HepG2 (cell line): ENCODE data around the gene FBXL13. TPM values are rescaled to one million over a fixed set of nuclear protein-coding genes. Genes with fewer than 3 reads are reported as not detected.

Source experiments
- ATAC-seq: fragments of 200-7000 bp; cut with Tn5 transposase; 3 replicates; pipeline ENCODE4 v1.9.1; 2020; ENCODE audit warnings: mild to moderate bottlenecking, moderate library complexity
- BruUV-seq: library from RNA; stranded (reverse); fragments of 400-500 nt; replicated peaks from 2 replicates; lab custom pipeline; 2021; lab: Mats Ljungman, UMichigan
- CTCF ChIA-PET: fragments of 300-600 bp; formaldehyde crosslinking; extraction: SDS; loops from one replicate; lab custom pipeline; 2021; ENCODE audit warnings: low total read pairs, inconsistent platforms, low intra/inter-chr PET ratio; lab: Yijun Ruan, JAX
- POLR2A ChIA-PET: fragments of 350-600 bp; sonication (Branson Sonifier 250); formaldehyde crosslinking; loops from one replicate; lab custom pipeline; 2020; ENCODE audit warnings: antibody characterized with exemption, inconsistent platforms; lab: Yijun Ruan, JAX
- DNase-seq: peaks from one replicate; pipeline ENCODE4 v3.0.0-alpha.2; 2015; ENCODE audit warnings: low spot score
- FAIRE-seq: peaks from 3 replicates; lab custom pipeline; 2011; peaks lifted over from hg19 to GRCh38; lab: Jason Lieb, UNC
- H2AFZ ChIP-seq: one replicate; pipeline ENCODE4 v1.6.1; 2011; ENCODE audit warnings: low read length, inconsistent platforms
- H3K27ac ChIP-seq: fragments of 300-600 bp; 3 replicates; pipeline ENCODE4 v1.8.0; 2011; ENCODE audit warnings: mixed run types, mild to moderate bottlenecking, mixed read lengths, low read length, inconsistent platforms; ENCODE audit not compliant: insufficient read depth; ENCODE audit errors: extremely low read length
- H3K27me3 ChIP-seq, 2 experiments: fragments of 200-600 bp in 1 of 2; 2 replicates in 1 of 2; 3 replicates in 1 of 2; pipeline versions ENCODE4 v1.6.0 to v1.8.0; 2011; ENCODE audit warnings: low read length in 2 of 2, mild to moderate bottlenecking in 2 of 2, moderate library complexity in 2 of 2, inconsistent platforms in 1 of 2; ENCODE audit not compliant: insufficient read depth in 2 of 2, control insufficient read depth in 1 of 2
- H3K36me3 ChIP-seq, 2 experiments: fragments of 200-600 bp in 1 of 2; replicated peaks in 1 of 2; 2 replicates in 1 of 2; 3 replicates in 1 of 2; pipeline versions ENCODE4 v1.5.1 to v1.8.0; 2011; ENCODE audit warnings: low read length in 2 of 2, inconsistent platforms in 1 of 2; ENCODE audit not compliant: insufficient read depth in 2 of 2, control insufficient read depth in 1 of 2
- H3K4me1 ChIP-seq: 2 replicates; pipeline ENCODE4 v1.5.1; 2012; ENCODE audit warnings: low read length, inconsistent platforms; ENCODE audit not compliant: insufficient read depth
- H3K4me2 ChIP-seq: 2 replicates; pipeline ENCODE4 v1.6.0; 2011; ENCODE audit warnings: low read depth, low read length, inconsistent platforms
- H3K4me3 ChIP-seq, 3 experiments: fragments of 200-600 bp in 1 of 3; sonication (generic), shearing (Covaris generic) in 1 of 3; replicated peaks in 1 of 3; 2 replicates each; pipeline ENCODE4 v1.5.1; 2011 to 2016; ENCODE audit warnings: low read length in 3 of 3, inconsistent platforms in 2 of 3, low read depth in 2 of 3, mild to moderate bottlenecking in 2 of 3, control low read depth in 1 of 3, mixed read lengths in 1 of 3; ENCODE audit not compliant: insufficient read depth in 1 of 3
- H3K79me2 ChIP-seq: one replicate; pipeline ENCODE4 v1.6.1; 2011; ENCODE audit warnings: low read length, inconsistent platforms; ENCODE audit not compliant: insufficient read depth
- H3K9ac ChIP-seq: 2 replicates; pipeline ENCODE4 v1.6.0; 2011; ENCODE audit warnings: mild to moderate bottlenecking, low read depth, low read length, inconsistent platforms; ENCODE audit not compliant: insufficient read depth
- H3K9me3 ChIP-seq: 2 replicates; pipeline ENCODE4 v1.5.1; 2012; ENCODE audit warnings: mild to moderate bottlenecking, low read length
- H4K20me1 ChIP-seq: 2 replicates; pipeline ENCODE4 v1.6.0; 2011; ENCODE audit warnings: inconsistent platforms, mild to moderate bottlenecking, low read length, moderate library complexity; ENCODE audit not compliant: insufficient read depth
- MBNL3 ChIP-seq: fragments of 250-450 bp; sonication (Bioruptor Pico); conservative IDR thresholded peaks from 2 replicates; pipeline ENCODE4 v1.8.0; 2022; ENCODE audit warnings: mild to moderate bottlenecking, inconsistent platforms
- MED1 ChIP-seq: sonication (generic); formaldehyde crosslinking; IDR thresholded peaks from 2 replicates; pipeline ENCODE4 v1.4.0; 2020; ENCODE audit warnings: missing genetic modification reagents
- NFE2 ChIP-seq: sonication (generic); formaldehyde crosslinking; IDR thresholded peaks from 2 replicates; pipeline ENCODE4 v1.4.0; 2020; ENCODE audit warnings: missing genetic modification reagents
- RNF2 ChIP-seq: fragments of 450-650 bp; conservative IDR thresholded peaks from 2 replicates; pipeline ENCODE4 v1.6.1; 2016; ENCODE audit warnings: low read depth
- YY1 ChIP-seq: IDR thresholded peaks from 2 replicates; pipeline ENCODE4 v1.6.1; 2011; ENCODE audit warnings: low read length, low read depth, moderate library complexity, mild to moderate bottlenecking; ENCODE audit not compliant: insufficient read depth, insufficient replicate concordance
- ZNF20 ChIP-seq: sonication (generic); formaldehyde crosslinking; IDR thresholded peaks from 2 replicates; pipeline ENCODE4 v1.4.0; 2020; ENCODE audit warnings: mild to moderate bottlenecking, moderate library complexity, missing genetic modification reagents
- ZNF703 ChIP-seq: sonication (generic); formaldehyde crosslinking; IDR thresholded peaks from 2 replicates; pipeline ENCODE4 v1.5.1; 2020; ENCODE audit warnings: missing genetic modification reagents, mild to moderate bottlenecking, moderate library complexity, borderline replicate concordance
- WGBS: methylation state at CpG from one replicate; pipeline ENCODE4 v1.1.6; 2017; ENCODE audit warnings: low lambda C conversion rate; 5-methylcytosine and 5-hydroxymethylcytosine counted together
- in situ Hi-C: cut with HindIII; loops from 2 replicates; pipeline ENCODE4 v1.10.0; 2017; ENCODE audit warnings: low pct_unique_long_range_greater_than_20kb; ENCODE audit not compliant: extremely low pct_ligation_motif_present
- intact Hi-C: fragments of 100-400 bp; cut with micrococcal nuclease; formaldehyde crosslinking; loops from one replicate; pipeline ENCODE4 v1.10.0; 2022; ENCODE audit not compliant: unreplicated experiment
- polyA plus RNA-seq, 8 experiments: library from polyadenylated mRNA; depleted of rRNA in 3 of 8; stranded (reverse) in 7 of 8; unstranded in 1 of 8; fragments of >200 nt; fragmentation: Illumina TruSeq in 4 of 8; extraction: Trizol in 4 of 8; gene quantifications; 2 replicates each; pipeline versions ENCODE4 v1.2.1 to v1.2.3, GENCODE V29; 2011 to 2016; ENCODE audit warnings: low read depth in 4 of 8, missing spikeins in 1 of 8, mixed read lengths in 1 of 8; ENCODE audit not compliant: insufficient read depth in 1 of 8
- total RNA-seq, 5 experiments: library from RNA; depleted of rRNA; stranded (reverse); fragments of >200 nt; fragmentation: Illumina TruSeq; extraction: Trizol; gene quantifications; 2 replicates each; pipeline ENCODE4 v1.2.3, GENCODE V29; 2016; ENCODE audit warnings: low read depth in 1 of 5

The FBXL13 gene
- total and polyA plus RNA-seq, 2 of the 13 experiments (the other 11 are each of a cell fraction or from before 2014, with no cell fraction given): 0.24 to 0.77 TPM

DNA sequence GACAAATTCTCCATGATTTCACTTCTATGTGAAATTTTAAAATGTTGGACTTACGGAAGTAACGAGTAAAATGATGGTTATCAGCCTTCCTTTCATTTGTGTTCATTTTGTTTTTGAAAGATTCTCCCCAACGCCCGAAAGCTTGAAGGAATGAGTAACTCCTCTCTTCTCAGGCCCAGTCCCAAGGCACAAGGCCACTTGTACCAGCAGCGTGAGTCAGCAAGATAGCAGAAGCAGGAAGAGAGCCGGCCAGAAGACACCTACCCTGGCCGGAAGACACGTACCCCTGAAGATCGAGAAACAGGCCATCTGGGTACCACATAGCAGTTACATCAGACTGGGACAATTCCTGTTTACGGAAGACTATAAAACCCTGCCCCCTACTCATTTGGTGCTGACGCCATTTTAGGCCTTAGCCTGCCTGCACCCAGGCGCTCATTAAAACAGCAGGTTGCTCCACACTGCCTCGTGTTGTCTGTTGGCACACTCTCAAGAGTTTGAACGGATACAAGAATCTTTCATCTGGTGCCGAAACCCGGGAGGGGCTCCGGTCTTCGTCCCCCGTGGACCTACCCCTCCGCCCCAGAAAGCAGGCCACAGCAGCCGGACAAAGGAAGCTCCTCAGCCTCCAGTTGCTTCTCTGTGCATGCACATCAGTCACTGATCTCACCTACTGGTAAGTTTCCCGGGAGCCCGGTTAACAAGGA, 101.3 kb downstream of the FBXL13 start:
- 74% methylated on average over 18 of the region's 23 CpGs for WGBS
- DNase-seq (no peak), ATAC-seq (no peak), FAIRE-seq (no peak)
- in situ Hi-C loops: no loop called here
- CTCF ChIA-PET: no interaction called here
- Histone ChIP-seq H3K27me3 (no peaks in the 10 kb centered on the region), H3K79me2 (no peaks in the 10 kb centered on the region), H3K27ac (no peak overlapping the region), H3K9ac (no peak overlapping the region), H3K9me3 (no peaks in the 10 kb centered on the region), H2AFZ (no peak overlapping the region), H3K36me3 (no peaks in the 10 kb centered on the region), H3K4me2 (no peak overlapping the region; the same call in 1 of the 2 replicates), H3K4me3 (no peak overlapping the region)
- intact Hi-C loops: no loop called here
- POLR2A ChIA-PET: no interaction called here
- no TSS peak for BruUV-seq
- TF ChIP-seq NFE2 (CRISPR knock-in tag) (0 out of 2 replicates have a peak, but pooled peaks have one; percentile 18), ZNF20 (CRISPR knock-in tag) (no peak)
- TF ChIP-seq, all 625 proteins: peak for 1
- Histone ChIP-seq H3K4me1 (no peaks in the 10 kb centered on the region), H4K20me1 (no peaks in the 10 kb centered on the region)

DNA sequence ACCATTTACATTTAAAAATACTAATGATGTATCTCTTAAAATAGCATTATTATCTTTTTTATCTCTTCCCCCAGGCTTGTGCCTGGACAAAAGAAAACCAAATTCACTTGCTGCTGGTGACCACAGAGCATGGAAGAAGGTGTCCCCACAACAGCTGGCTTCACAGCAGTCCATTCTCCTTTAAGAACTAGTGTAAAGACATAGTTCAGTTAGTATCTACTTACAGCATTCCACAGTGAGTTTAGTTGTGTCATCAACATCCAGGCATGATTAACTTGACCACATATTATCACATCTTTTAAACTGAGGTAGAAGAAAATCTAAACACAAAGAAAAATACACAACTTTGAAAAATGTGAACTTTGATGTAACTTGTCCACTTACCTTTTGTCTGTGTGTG, 106.8 kb downstream of the FBXL13 start:
- DNase-seq: no peak
- H3K4me1 ChIP-seq: no peaks in the 10 kb centered on the region
- H4K20me1 ChIP-seq: no peaks in the 10 kb centered on the region
- CTCF ChIA-PET: no interaction called here
- no TSS peak for BruUV-seq
- H3K4me3 ChIP-seq: no peak overlapping the region
- intact Hi-C loops (no loop called here), in situ Hi-C loops (no loop called here)
- no peak overlapping the region for H3K27ac ChIP-seq
- no peak for TF ChIP-seq YY1
- TF ChIP-seq ZNF703: no peak
- no peak for TF ChIP-seq MED1 (CRISPR knock-in tag)
- no peak for TF ChIP-seq RNF2
- TF ChIP-seq MBNL3 (CRISPR knock-in tag): no peak
- H3K9me3 ChIP-seq: no peaks in the 10 kb centered on the region
- no peak for ATAC-seq
- POLR2A ChIA-PET: no interaction called here
- no peak overlapping the region for H3K9ac ChIP-seq
- no peaks in the 10 kb centered on the region for H3K36me3 ChIP-seq
- H2AFZ ChIP-seq: no peak overlapping the region
- no peaks in the 10 kb centered on the region for H3K79me2 ChIP-seq
- no peaks in the 10 kb centered on the region; a peak in 1 of 5 replicates for H3K27me3 ChIP-seq
- H3K4me2 ChIP-seq: no peak overlapping the region
- no peak for FAIRE-seq
